ENCODE measurements around the gene ANKRD50. TPM values are rescaled to one million over a fixed set of nuclear protein-coding genes. Genes with fewer than 3 reads are reported as not detected.

ANKRD50 gene
- total and polyA plus RNA-seq, 2 of the 4 experiments (the other 2 are of a cell fraction) = 8.1 to 35.3 TPM

GRCh38 chr4:124736526-124736925 lies 24.0 kb upstream of the ANKRD50 start:
- TF ChIP-seq CEBPB (IDR thresholded peaks at IDR 0.05; ENCODE audit: low read depth, low read length) (peak; percentile 31; the same call in 1 of the 2 replicates), FOS (IDR thresholded peaks at IDR 0.05; ENCODE audit: low read depth, low read length) (no peak)
- no peaks in the 10 kb centered on the region for H3K9me3 ChIP-seq (ENCODE audit: control insufficient read depth, insufficient read depth, low read length)
- ChIA-PET CTCF (no interaction called here), POLR2A (ENCODE audit: unreplicated experiment) (no interaction called here)
- no peak overlapping the region for H2BK20ac ChIP-seq (ENCODE audit: low read depth, low read length)
- H3K4me3 ChIP-seq (ENCODE audit: insufficient read depth, low read depth, low read length) = no peak overlapping the region
- no peak overlapping the region for H2AFZ ChIP-seq (replicated peaks; ENCODE audit: low read length, poor library complexity)
- no TSS peak for BruUV-seq (replicated peaks)
- no peak overlapping the region for H2BK120ac ChIP-seq (ENCODE audit: low read depth, low read length)
- H4K8ac ChIP-seq (ENCODE audit: low read depth in 2 of 2, low read length in 2 of 2) = no peak overlapping the region
- in situ Hi-C loops (cut with MboI; ENCODE audit: low sequenced_read_pairs) = no loop called here
- H4K20me1 ChIP-seq (ENCODE audit: insufficient read depth, low read length) = no peaks in the 10 kb centered on the region
- no peaks in the 10 kb centered on the region for H3K79me1 ChIP-seq (ENCODE audit: low read depth in 1 of 2, low read length in 2 of 2)
- no peak overlapping the region for H4K91ac ChIP-seq (ENCODE audit: insufficient read depth, low read depth, low read length)
- H2AK5ac ChIP-seq (ENCODE audit: low read depth, low read length) = no peak overlapping the region
- H3K27me3 ChIP-seq (ENCODE audit: control insufficient read depth, insufficient read depth, low read length) = no peaks in the 10 kb centered on the region
- dilution Hi-C loops (cut with HindIII; ENCODE audit: low sequenced_read_pairs, unreplicated experiment) = no loop called here
- no peaks in the 10 kb centered on the region for H3K9me1 ChIP-seq (ENCODE audit: insufficient read depth, low read length)
- H3K36me3 ChIP-seq (ENCODE audit: control insufficient read depth, insufficient read depth, low read length) = no peaks in the 10 kb centered on the region
- no peak overlapping the region for H4K5ac ChIP-seq (ENCODE audit: low read depth, low read length)
- H3K4ac ChIP-seq (ENCODE audit: low read depth, low read length) = no peak overlapping the region
- no peak overlapping the region for H3K4me2 ChIP-seq (ENCODE audit: low read depth, low read length)
- intact Hi-C loops (cut with micrococcal nuclease) = no loop called here
- H2BK5ac ChIP-seq (ENCODE audit: low read depth, low read length, poor library complexity, severe bottlenecking) = no peak overlapping the region
- no peaks in the 10 kb centered on the region for H3K4me1 ChIP-seq (ENCODE audit: control insufficient read depth, insufficient read depth, low read length)
- no peak overlapping the region for H3K27ac ChIP-seq (ENCODE audit: insufficient read depth, low read length)
- H3K18ac ChIP-seq (ENCODE audit: low read depth, low read length) = no peak overlapping the region
- no CpG with 5 or more reads among the region's 1 CpG for WGBS, 2 experiments (ENCODE audit: extremely low coverage in 2 of 2, insufficient read length in 1 of 2)
- no peak for ATAC-seq (ENCODE audit: low read depth)
- H3K56ac ChIP-seq (ENCODE audit: extremely low read depth, insufficient read depth, low read length) = no peak overlapping the region
- H2AK9ac ChIP-seq (replicated peaks; ENCODE audit: low read depth, low read length, poor library complexity) = no peak overlapping the region
- no peak overlapping the region for H3K23ac ChIP-seq (ENCODE audit: low read depth, low read length)
- no peak for DNase-seq
- no peak overlapping the region for H3K9ac ChIP-seq (ENCODE audit: low read depth, low read length)
- no peak overlapping the region for H2BK15ac ChIP-seq (ENCODE audit: low read depth, low read length)
- no peak overlapping the region for H3K14ac ChIP-seq (replicated peaks; ENCODE audit: low read depth, low read length)

Measured in IMR-90 (cell line).